Natural killer cell (primary cell): ENCODE measurements around the gene ZNF746. TPM values are rescaled to one million over a fixed set of nuclear protein-coding genes. Genes with fewer than 3 reads are reported as not detected.

Source experiments
- ATAC-seq, 3 donors: fragments of 150-1000 bp in 2 of 3; fragments of 200-7000 bp in 1 of 3; cut with Tn5 transposase; 1 replicate in 1 of 3; 2 replicates in 2 of 3; pipeline ENCODE4 v1.10.0; 2021; ENCODE audit warnings: mild to moderate bottlenecking in 2 of 3, moderate library complexity in 2 of 3
- DNase-seq, 2 donors: peaks; one replicate each; pipeline versions ENCODE4 v3.0.0 to v3.0.0-alpha.2; 2013 to 2021; ENCODE audit warnings: mixed read lengths in 1 of 2
- H3K27ac ChIP-seq: one replicate; pipeline ENCODE4 v1.5.1; 2013; ENCODE audit warnings: mild to moderate bottlenecking, low read length
- H3K27me3 ChIP-seq: one replicate; pipeline ENCODE4 v1.6.1; 2013; ENCODE audit warnings: low read length; ENCODE audit not compliant: control insufficient read depth, insufficient read depth
- H3K36me3 ChIP-seq: one replicate; pipeline ENCODE4 v1.6.1; 2013; ENCODE audit warnings: low read length; ENCODE audit not compliant: control insufficient read depth, insufficient read depth
- H3K4me1 ChIP-seq: one replicate; pipeline ENCODE4 v1.6.1; 2013; ENCODE audit warnings: low read length; ENCODE audit not compliant: control insufficient read depth, insufficient read depth
- H3K4me3 ChIP-seq: one replicate; pipeline ENCODE4 v1.5.1; 2013; ENCODE audit warnings: low read length
- H3K9me3 ChIP-seq: one replicate; pipeline ENCODE4 v1.6.1; 2013; ENCODE audit warnings: low read length; ENCODE audit not compliant: control insufficient read depth, insufficient read depth
- H3K27ac Mint-ChIP-seq, 2 donors: one replicate each; pipeline ENCODE4 v1.8.0; 2022; ENCODE audit warnings: mild to moderate bottlenecking in 2 of 2, mixed read lengths in 2 of 2, moderate library complexity in 1 of 2
- H3K27me3 Mint-ChIP-seq, 2 donors: one replicate each; pipeline ENCODE4 v1.8.0; 2022; ENCODE audit warnings: low read depth in 2 of 2, mixed read lengths in 2 of 2
- H3K36me3 Mint-ChIP-seq: one replicate; pipeline ENCODE4 v1.8.0; 2022; ENCODE audit warnings: mixed read lengths
- H3K4me1 Mint-ChIP-seq, 2 donors: one replicate each; pipeline ENCODE4 v1.8.0; 2022; ENCODE audit warnings: mixed read lengths in 2 of 2
- H3K4me3 Mint-ChIP-seq: one replicate; pipeline ENCODE4 v1.8.0; 2022; ENCODE audit warnings: mild to moderate bottlenecking, moderate library complexity, mixed read lengths
- H3K9me3 Mint-ChIP-seq, 2 donors: one replicate each; pipeline ENCODE4 v1.8.0; 2022; ENCODE audit warnings: mixed read lengths in 2 of 2
- CTCF ChIP-seq: fragments of 200-600 bp; IDR thresholded peaks from one replicate; pipeline ENCODE4 v1.8.0; 2022; ENCODE audit warnings: antibody characterized with exemption
- WGBS: methylation state at CpG from one replicate; pipeline ENCODE4 v1.1.7; 2013; ENCODE audit warnings: missing lambda C conversion rate; ENCODE audit not compliant: insufficient coverage; 5-methylcytosine and 5-hydroxymethylcytosine counted together
- intact Hi-C: fragments of 100-400 bp; cut with micrococcal nuclease; formaldehyde crosslinking; loops from one replicate; pipeline ENCODE4 v1.14.2; 2022
- total RNA-seq, 4 donors: library from RNA; stranded (reverse); fragments of 120-200 nt in 1 of 4; gene quantifications; one replicate each; pipeline versions ENCODE4 v1.2.3 to v1.2.4, GENCODE V29; 2013 to 2022

The ZNF746 gene
- total RNA-seq, 3 donors from 2014 or later (not counting 1 experiment from before 2014, with no cell fraction given): 41.4 to 48.6 (median 47.3) TPM

GRCh38 chr7:149498811-149499210 is 1.2 kb upstream of the ZNF746 start:
- intact Hi-C loops: no loop called here
- DNase-seq (no peak), ATAC-seq (no peak)
- H3K4me1 ChIP-seq: peaks cover 25% of the 10 kb centered on the region
- H3K27me3 ChIP-seq: no peaks in the 10 kb centered on the region
- no peak for TF ChIP-seq CTCF
- Mint-ChIP-seq H3K27me3 (peaks cover 0 to 8% of the 10 kb centered on the region in 2 donors), H3K4me1 (peaks cover 36% of the 10 kb centered on the region in 2 donors), H3K9me3 (no peaks in the 10 kb centered on the region), H3K36me3 (no peaks in the 10 kb centered on the region), H3K27ac (no peak overlapping the region), H3K4me3 (no peak overlapping the region)
- no peak overlapping the region for H3K4me3 ChIP-seq
- peaks cover 2% of the 10 kb centered on the region for H3K36me3 ChIP-seq
- WGBS: 93% methylated on average over 5 of the region's 6 CpGs
- H3K27ac ChIP-seq: no peak overlapping the region
- no peaks in the 10 kb centered on the region for H3K9me3 ChIP-seq

- peak overlapping the region; percentile 46 for H3K4me3 ChIP-seq
- H3K27me3 ChIP-seq: no peaks in the 10 kb centered on the region
- peak; percentile 50 to 64 for DNase-seq
- TF ChIP-seq CTCF: no peak
- 7% methylated on average over 51 of the region's 51 CpGs for WGBS
- peak overlapping the region; percentile 85 to 94 for H3K27ac Mint-ChIP-seq
- H3K4me1 Mint-ChIP-seq: peaks cover 36% of the 10 kb centered on the region in 2 donors
- H3K4me3 Mint-ChIP-seq: peak overlapping the region; percentile 95
- no peaks in the 10 kb centered on the region for H3K36me3 Mint-ChIP-seq
- peaks cover 0 to 2% of the 10 kb centered on the region in 2 donors for H3K27me3 Mint-ChIP-seq
- H3K4me1 ChIP-seq: peaks cover 25% of the 10 kb centered on the region
- peak overlapping the region; percentile 24 for H3K27ac ChIP-seq
- H3K9me3 Mint-ChIP-seq: no peaks in the 10 kb centered on the region
- ATAC-seq: peak; percentile 44 to 55 (median 50)
- H3K36me3 ChIP-seq: peaks cover 22% of the 10 kb centered on the region
- no peaks in the 10 kb centered on the region for H3K9me3 ChIP-seq
- intact Hi-C loops: loop anchor here (1.0 to 2.0 kb wide), 4 partner anchors 37 to 258 kb away; partner anchors contain the start of gene ZNF212
These were observed 792 bp downstream of the ZNF746 start for GRCh38 chr7:149496642-149497391.

DNA sequence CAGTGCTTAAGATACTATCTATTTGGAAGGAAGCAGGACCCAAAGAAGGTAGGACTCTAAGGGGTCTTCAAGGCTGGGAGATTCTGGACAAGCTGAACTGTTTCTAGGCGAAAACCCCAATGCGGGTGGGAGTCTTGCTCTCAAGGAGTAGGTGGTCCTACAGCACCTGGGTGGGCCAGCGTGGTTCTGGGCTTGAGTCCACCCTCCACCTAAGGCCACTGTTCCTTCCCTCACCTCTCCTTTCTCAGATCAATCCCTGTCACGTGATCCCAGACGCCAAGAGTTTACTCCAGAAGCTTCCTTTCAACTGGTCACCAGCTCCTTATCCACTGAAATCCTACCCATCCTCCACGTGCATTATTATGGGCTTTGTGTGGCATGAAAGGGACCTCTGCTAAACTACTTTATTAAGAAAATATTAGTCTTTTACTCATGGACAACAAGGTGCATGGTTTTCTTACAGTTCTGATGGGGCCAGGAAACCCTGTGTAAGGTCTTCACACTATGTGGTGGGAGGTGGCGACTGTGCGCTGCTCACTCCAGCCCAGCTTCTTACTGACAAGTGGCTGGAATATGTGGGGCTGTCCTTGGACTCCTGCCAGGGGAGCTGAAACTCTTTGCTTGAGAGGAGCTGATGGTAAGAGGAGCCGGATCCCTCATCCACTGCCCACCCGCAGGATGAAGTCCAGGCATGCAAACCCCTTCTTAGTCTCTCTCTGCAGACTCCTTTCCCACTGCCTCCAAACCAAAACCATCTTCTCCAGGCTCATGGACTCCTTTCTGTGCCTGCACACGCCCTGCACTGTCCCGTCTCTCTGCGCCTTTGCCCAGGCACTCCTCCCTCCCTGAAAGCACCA is 1.6 kb downstream of the ZNF746 start:
- intact Hi-C loops: loop anchor here (2.0 kb wide), 4 partner anchors 73 to 257 kb away; partner anchors contain the start of gene ZNF212
- no peak for DNase-seq
- Mint-ChIP-seq H3K4me1 (peaks cover 36% of the 10 kb centered on the region in 2 donors), H3K4me3 (peak overlapping the region; percentile 95), H3K27me3 (no peaks in the 10 kb centered on the region), H3K36me3 (no peaks in the 10 kb centered on the region), H3K9me3 (no peaks in the 10 kb centered on the region), H3K27ac (peak overlapping the region; percentile 85 to 94)
- Histone ChIP-seq H3K4me1 (peaks cover 25% of the 10 kb centered on the region), H3K36me3 (peaks cover 28% of the 10 kb centered on the region), H3K27me3 (no peaks in the 10 kb centered on the region), H3K9me3 (no peaks in the 10 kb centered on the region), H3K27ac (no peak overlapping the region), H3K4me3 (no peak overlapping the region)
- no peak for ATAC-seq
- no peak for TF ChIP-seq CTCF
- WGBS: 82% methylated on average over 10 of the region's 13 CpGs
